Posterior cingulate gyrus (tissue), 11 donors: ENCODE data around the gene NUTM2F.
A peak's percentile ranks its signal among the peaks of the same experiment; 100 is the strongest.
"Not testable (repeated sequence)": the region's sequence is repeated elsewhere in the genome, so short reads cannot be mapped to it uniquely, and the experiment has no call there.

ENCODE experiments used
- DNase-seq, 10 donors: peaks; one replicate each; pipeline versions ENCODE4 v3.0.0 to v3.0.0-alpha.2; 2020 to 2021; ENCODE audit warnings: mixed read lengths in 3 of 10
- intact Hi-C: fragments of 100-400 bp; cut with DNase I; formaldehyde crosslinking; loops from one replicate; pipeline ENCODE4 v1.15.1; 2023

NUTM2F gene, protein sequence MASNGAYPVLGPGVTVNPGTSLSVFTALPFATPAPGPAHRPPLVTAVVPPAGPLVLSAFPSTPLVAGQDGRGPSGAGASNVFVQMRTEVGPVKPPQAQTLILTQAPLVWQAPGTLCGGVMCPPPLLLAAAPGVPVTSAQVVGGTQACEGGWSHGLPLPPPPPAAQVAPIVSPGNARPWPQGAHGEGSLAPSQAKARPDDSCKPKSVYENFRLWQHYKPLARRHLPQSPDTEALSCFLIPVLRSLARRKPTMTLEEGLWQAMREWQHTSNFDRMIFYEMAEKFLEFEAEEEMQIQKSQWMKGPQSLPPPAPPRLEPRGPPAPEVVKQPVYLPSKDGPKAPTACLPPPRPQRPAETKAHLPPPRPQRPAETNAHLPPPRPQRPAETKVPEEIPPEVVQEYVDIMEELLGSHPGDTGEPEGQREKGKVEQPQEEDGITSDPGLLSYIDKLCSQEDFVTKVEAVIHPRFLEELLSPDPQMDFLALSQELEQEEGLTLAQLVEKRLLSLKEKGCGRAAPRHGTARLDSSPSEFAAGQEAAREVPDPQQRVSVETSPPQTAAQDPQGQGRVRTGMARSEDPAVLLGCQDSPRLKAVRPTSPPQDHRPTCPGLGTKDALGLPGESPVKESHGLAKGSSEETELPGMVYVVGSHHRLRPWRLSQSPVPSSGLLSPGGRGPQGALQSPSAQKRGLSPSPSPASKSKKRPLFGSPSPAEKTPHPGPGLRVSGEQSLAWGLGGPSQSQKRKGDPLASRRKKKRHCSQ

DNA sequence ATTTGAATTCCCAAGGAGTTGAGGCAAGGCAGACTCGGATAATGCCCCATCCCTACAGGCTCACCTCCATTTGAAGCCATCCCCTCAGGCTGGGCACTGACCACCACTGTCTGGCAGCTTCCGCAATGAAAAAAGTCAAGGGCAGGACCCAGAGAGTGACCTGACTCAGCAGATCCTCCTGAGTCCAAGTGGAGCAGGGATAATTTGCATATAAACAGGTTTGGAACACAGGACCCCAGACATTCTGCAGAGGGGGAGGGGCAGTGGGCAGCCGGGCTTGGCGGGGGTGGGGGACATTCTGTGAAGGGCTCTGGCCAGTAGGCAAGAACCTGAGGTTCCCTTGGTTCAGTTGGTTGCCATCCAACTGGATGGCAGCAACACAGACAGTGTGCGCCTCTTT is at the start of gene NUTM2F:
TSS of gene NUTM2F (minus strand) at position 101 of the 400 bp plus-strand sequence. CDS start at position 80, 21 bp downstream.
- DNase-seq, intact Hi-C loops: not testable (repeated sequence)

DNA sequence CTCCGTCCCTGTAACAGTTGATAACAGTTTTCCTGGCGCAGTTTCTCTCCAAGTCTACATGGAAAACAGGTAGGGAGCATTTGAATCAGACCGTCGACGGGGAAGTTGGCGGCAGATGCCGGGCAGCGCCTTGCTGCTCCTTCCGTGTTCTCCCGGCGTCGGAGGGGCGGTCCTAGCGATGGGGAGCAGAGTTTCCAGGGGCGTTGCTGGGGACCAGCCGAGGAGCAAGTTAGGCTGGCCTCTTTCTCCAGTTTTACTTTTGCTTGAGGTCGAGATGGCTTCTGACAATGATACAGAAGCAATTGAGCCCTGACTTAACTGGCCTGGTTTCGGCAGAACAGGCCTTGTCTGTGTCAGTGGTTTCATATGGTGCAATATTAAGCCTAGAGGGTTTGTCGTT is 46.8 kb upstream of the NUTM2F start:
- intact Hi-C loops, DNase-seq: not testable (repeated sequence)

DNA sequence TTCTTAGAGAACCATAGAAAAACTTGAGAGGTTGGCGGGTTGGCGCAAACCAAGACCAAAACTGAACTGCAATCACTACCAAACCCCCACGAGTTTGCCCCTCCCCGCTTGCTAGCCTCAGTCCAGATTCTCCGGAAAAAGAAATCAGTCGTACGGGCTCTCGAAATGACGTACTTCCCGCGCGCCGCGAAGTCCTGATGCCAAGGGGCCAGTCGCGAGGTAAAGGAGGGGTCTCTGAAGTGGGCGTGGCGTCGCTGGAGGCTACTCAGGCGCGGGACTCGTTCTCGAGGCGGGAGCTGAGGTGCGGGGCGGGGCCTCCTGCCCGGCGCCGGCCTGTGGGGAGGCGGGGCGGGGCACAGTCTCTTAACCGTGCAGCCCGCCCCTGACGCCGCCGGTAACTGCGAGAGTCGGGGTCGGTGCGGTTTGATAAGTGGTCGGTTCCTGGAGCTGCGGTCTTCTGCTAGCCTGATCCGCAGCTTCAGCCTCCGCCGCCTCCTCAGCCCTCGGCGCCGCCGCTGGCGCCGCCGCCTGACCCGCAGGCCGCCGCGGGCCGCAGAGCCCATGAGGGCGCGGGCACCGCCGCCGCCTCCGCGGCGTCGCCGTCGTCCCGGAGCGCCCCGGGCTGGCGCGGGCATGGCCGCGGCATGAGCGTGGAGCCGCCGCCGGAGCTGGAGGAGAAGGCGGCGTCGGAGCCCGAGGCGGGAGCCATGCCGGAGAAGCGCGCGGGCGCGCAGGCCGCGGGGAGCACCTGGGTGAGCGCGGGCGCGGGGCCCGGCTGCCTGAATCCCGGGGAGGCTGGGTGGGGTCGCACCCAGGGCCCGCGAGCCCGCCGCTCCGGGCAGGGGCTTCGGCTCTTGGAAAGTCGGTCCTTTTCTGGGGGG is 46.0 kb upstream of the NUTM2F start:
- peak; percentile 80 to 98 (median 88) for DNase-seq
- intact Hi-C loops, result not testable (repeated sequence)

DNA sequence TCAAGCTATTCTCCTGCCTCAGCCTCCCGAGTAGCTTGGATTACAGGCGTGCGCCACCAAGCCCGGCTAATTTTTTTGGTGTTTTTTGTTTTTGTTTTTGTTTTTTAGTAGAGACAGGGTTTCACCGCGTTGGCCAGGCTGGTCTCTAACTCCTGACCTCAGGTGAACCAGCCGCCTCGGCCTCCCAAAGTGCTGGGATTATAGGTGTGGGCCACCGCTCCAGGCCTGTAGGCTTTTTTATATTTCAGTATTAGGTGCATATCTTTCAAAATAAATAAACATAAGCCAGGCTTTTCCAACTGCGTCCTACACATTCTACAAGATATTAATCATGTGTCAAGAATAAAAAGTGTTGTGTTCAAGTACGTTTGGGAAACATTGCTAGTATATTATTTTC is 45.3 kb upstream of the NUTM2F start:
- DNase-seq, intact Hi-C loops: not testable (repeated sequence)

DNA sequence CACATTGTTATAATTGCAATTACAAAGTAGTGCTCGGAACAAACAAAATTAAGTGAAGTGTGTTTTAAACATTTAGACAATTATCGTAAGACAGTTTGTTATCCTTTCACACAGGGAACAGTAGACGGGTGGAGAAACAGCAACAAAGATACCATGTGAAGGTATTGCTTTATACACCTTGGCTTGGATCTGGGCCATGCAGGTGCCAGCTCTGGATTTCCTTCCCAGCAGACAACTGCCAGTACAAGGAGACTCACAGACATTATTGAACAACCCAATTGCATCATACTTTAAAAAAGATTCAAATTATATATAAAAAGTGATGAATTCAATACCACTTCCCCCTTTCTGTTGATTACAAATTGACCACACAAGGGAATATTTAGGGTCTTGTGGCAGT is 41.8 kb upstream of the NUTM2F start:
- intact Hi-C loops, DNase-seq: not testable (repeated sequence)

DNA sequence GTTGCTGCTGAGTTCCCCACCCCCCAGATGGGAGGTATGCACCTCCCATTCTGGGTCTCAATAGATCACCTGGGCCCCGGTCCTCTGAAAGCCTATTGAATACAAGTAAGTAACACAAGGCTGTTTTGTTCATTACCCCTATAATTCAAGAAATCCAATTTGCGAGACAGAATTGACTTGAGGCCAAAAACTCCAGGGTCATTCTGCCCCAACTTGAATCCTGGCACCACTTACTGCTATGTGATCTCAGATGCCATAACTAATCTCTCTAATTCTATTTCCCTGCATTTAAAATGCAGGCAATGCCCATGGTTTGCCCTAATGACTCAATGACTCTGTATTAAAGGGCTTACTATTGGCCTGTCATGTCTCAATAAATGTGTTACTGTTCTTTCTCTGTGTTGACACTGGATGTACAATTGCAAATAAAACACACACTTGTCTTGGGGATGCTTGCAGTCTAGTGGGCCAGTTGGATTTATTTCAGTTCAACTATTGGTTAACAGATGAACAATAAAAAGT is 35.7 kb upstream of the NUTM2F start:
- intact Hi-C loops, DNase-seq: not testable (repeated sequence)

DNA sequence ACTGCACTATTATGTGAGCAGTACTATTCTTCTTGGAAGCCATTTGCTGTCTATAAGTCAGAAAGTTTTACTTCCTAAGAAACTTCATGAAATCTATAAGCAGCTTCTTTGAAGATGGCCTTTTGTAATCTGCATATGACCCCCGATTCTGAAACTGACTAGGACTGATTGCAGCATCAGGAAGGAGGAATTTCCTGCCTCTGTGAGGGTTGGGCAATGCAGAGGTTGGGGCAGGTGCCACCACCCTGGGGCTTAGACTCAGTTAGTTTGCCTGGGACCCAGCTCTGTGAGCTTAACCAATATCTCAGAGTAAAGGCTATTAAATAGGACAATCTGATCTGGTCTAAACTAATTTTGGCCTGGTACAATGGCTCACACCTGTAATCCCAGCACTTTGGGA is 28.7 kb upstream of the NUTM2F start:
- DNase-seq, intact Hi-C loops: not testable (repeated sequence)

DNA sequence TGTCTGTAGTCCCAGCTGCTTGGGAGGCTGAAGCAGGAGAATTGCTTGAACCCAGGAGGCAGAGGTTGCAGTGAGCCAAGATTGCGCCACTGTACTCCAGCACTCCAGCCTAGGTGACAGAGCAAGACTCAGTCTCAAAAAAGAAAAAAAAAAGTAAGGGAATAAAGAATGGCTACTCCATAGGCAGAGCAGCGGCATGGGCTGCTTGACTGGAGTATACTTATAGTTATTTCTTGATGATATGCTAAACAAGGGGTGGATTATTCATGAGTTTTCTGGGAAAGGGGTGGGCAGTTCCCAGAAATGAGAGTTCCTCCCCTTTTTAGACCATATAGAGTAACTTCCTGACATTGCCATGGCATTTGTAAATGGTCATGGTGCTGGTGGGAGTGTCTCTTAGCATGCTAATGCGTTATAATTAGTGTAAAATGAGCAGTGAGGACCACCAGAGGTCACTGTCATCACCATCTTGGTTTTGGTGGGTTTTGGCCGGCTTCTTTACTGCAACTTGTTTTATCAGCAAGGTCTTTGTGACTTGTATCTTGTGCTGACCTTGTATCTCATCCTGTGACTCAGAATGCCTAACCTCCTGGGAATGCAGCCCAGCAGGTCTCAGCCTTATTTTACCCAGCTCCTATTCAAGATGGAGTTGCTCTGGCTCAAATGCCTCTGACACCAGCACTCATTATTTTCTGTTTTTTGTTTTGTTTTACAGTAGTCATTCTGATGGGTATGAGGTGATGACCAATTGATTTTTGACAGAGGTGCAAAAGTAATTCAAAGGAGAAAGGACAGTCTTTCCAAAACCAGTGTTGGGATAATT is 23.7 kb upstream of the NUTM2F start:
- intact Hi-C loops, DNase-seq: not testable (repeated sequence)

DNA sequence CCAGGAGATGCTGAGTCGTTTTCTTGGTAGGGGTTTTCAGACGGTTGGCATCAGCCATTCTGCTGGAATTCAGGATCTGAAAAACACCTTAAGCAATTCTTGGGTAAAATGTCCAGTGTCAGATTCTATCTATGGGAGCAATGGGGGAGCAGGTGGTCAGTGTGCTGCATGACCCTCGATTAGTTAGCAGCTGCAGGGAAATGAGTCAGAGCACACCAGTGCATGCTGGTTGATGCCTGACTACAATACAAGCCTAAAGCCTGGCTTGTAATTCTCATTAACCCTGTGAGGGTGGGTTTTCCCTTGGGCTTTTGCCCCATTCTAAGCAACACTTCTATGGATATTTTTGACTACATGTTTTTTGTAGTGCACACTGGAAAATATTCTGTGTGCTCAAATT is 20.3 kb upstream of the NUTM2F start:
- DNase-seq, intact Hi-C loops: not testable (repeated sequence)

DNA sequence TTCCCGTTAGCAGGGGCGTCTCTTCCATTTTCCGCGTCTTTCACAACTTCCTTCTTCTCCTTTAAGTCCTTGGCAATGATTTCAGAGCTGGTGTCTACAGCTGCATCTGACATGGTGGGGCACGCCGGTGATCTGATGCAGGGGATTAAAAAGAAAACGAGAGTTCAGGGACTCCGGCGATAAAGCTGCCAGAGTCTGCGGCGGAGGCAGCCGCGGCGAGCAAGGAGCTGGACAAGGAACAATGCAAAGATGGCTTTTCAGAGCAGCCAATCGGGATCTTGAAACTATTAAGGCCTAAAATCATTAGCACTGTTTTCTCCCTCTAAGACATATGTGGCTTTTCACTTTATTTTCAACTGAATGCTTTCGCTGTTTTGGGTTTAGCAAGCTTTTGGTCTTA is 19.0 kb upstream of the NUTM2F start:
- intact Hi-C loops, result not testable (repeated sequence)
- peak in 1 of 10 donors; percentile 52 for DNase-seq

DNA sequence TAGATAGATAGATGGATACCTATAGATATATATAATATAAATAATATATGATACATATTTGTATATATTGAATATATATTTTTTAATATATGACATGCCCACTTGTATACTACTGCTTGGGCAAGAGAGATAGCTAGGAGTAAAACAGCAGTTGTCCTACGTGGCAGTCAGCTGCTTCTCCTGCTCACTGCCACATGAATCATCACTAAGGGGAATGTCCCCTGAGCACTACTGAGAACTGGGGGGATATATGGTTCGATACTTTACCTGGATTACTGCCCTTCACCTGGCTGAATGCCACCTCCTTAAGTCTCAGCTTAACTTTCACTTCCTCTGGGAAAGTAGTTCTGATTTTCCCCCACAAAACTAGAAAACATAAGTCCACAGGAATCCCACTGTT is 13.3 kb upstream of the NUTM2F start:
- intact Hi-C loops, result not testable (repeated sequence)

DNA sequence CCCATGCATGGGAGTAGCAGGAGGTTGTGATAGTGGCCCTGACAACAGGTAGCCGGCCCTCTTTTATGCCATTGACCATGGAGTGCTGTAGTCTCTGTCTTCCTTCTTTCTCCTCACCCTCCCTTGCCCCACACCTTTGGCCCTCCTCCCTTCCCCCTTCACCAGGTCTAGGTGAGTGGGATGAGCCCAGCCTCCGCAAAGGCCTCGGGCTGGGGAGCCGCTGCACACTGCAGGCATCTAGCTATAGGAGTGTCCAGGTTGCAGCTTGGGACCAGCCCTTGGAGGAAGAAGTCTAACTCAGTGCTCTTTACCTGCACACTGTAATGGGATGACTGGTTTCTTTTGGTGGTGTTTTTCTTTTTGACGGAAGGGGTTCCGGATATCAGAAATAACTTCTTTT is 12.3 kb upstream of the NUTM2F start:
- DNase-seq, intact Hi-C loops: not testable (repeated sequence)

More for the DNA sequence above, 13.3 kb upstream of the NUTM2F start:
- not testable (repeated sequence) for DNase-seq

DNA sequence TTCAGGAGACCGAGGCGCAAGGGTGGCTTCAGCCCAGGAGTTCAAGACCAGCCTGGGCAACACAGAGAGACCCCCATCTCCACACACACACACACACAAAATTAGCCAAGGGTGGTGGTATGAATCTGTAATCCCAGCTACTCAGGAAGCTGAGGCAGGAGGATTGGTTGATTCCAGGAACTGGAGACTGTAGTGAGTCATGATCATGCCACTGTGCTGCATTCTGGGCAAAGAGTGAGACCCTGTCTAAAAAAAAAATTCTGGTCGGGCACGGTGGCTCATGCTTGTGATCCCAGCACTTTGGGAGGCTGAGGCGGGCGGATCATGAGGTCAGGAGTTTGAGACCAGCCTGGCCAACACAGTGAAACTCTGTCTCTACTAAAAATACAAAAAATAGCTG is 11.2 kb upstream of the NUTM2F start:
- peak in 1 of 10 donors; percentile 8 for DNase-seq
- intact Hi-C loops, result not testable (repeated sequence)

DNA sequence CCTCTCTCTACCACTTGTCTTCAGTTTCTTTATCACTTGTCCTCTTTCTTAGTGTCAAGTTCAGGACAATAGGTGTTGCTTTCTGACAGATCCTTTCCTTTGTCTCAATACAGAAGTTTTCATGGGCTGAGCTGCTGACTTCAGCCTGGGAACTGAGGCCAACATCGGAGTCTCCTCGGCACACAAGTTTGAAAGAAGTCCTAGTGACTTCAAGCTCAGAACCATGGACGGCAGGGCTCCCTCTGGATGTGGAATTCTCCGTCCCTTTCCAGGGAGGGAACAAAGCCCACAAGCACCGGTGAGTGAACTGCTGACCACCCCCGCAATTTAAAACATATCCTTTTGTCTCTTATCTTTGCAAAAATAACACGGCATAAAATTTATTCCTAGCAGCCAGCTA is 10.3 kb upstream of the NUTM2F start:
- DNase-seq, intact Hi-C loops: not testable (repeated sequence)

DNA sequence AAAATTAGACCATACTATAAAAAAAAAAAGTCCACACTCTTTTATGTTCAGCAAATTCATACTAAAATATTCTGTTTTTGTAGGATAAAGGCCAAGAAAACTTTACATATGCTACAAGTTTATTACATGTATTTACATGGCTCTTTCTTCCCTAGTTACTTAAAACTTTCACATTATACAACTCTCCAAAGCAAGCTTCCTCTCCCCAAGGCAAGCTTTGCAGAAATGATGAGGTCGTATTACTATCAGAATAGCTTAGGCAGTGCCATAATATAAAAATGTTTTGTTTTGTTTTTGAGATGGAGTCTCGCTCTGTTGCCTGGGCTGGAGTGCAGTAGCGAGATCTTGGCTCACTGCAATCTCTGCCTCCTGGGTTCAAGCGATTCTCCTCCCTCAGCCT is 8.0 kb upstream of the NUTM2F start:
- DNase-seq, intact Hi-C loops: not testable (repeated sequence)

DNA sequence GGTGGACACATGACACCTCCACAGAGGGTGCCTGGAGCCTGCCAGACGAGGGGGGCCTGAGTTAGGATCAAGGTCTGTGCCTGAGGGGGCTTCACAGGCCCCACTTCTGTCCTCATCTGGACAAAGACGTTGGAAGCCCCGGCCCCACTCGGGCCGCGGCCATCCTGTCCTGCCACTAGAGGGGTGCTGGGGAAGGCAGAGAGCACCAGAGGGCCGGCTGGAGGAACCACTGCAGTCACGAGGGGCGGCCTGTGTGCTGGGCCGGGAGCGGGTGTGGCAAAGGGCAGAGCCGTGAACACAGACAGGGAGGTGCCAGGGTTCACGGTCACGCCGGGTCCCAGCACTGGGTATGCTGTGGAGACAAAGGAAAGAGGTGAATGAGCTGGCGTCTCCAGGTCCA is 2.9 kb downstream of the NUTM2F start:
- intact Hi-C loops, DNase-seq: not testable (repeated sequence)

DNA sequence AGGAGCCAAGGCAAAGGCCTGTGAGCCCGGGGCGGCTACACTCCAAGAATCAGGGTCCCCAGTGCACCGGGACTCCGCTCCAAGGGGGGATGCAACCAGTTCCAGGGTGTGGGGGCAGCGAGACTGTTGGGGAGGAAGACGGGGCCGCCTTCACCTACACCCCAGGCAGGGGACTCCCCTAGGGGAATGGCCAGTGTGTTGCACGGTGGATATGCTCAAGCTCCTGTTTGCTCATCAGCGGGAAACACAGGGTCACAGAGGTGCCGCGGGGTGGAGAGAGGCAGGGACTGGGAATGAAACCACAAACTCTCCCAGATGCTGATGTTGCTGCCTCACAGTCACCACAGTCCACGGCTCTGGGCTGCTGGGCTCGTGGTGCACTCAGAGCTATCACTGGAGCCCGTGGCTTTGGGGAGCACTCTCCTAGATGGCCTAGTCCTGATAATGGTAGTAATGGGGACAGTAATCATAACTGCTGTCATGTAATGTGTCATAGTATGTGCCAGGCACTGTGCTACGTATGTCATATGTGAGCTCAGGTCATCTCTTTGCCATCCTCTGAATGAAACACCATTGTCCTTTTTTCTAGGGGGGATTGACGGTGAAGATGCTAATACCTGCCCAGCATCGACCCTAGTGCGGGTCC is 5.2 kb downstream of the NUTM2F start:
- intact Hi-C loops, DNase-seq: not testable (repeated sequence)

DNA sequence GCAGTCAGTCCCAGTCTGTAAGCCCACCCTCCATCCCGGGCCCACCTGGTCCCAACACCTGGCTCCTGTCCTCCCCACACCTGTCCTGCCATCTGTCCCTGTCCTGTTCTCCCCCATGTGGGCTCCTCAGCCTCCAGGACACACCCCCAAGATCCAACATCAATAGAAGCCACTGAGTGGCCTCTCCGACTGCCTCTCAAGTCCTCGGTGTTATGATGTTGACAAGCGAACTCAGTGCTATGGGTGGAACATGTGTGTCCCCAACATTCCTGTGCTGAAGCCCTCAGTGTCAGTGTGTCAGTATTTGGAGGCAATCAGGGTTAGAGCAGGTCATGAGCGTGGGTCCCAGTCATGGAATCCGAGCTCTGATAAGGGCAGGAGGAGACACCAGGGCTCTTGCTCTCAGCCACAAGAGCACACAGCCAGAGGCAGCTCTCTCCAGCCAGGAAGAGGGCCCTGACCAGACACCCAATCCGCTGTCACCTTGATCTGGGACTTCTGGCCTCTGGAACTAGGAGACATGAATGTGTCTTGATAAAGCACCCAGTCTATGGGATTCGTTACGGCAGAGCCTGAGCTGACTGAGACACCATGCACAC is 6.0 kb downstream of the NUTM2F start:
- intact Hi-C loops, DNase-seq: not testable (repeated sequence)
